ENCODE results near the gene BPIFB2.
"Not testable (repeated sequence)": the region's sequence is repeated elsewhere in the genome, so short reads cannot be mapped to it uniquely, and the experiment has no call there.

BPIFB2 gene

GRCh38 chr20:32972181-32973076, 35.1 kb upstream of the BPIFB2 start:
- H3K4me3 ChIP-seq (ENCODE audit: low read depth, low read length): no peak overlapping the region
- in situ Hi-C loops (cut with HindIII; ENCODE audit: low sequenced_read_pairs): no loop called here
- no peak for TF ChIP-seq CTCF (IDR thresholded peaks at IDR 0.05; ENCODE audit: low read depth, low read length, missing control alignments)
- no peak for DNase-seq (ENCODE audit: low read depth)

- no peak overlapping the region for H3K4me3 ChIP-seq (ENCODE audit: low read depth, low read length)
- in situ Hi-C loops (cut with HindIII; ENCODE audit: low sequenced_read_pairs): no loop called here
- DNase-seq (ENCODE audit: low read depth): no peak
- TF ChIP-seq CTCF (IDR thresholded peaks at IDR 0.05; ENCODE audit: low read depth, low read length, missing control alignments): no peak
These were observed 34.3 kb upstream of the BPIFB2 start for GRCh38 chr20:32973077-32973717.

- in situ Hi-C loops (cut with HindIII; ENCODE audit: low sequenced_read_pairs); H3K4me3 ChIP-seq (ENCODE audit: low read depth, low read length); DNase-seq (ENCODE audit: low read depth): not testable (repeated sequence)
These were observed 33.1 kb upstream of the BPIFB2 start for GRCh38 chr20:32974204-32975064.

- DNase-seq (ENCODE audit: low read depth); H3K4me3 ChIP-seq (ENCODE audit: low read depth, low read length); in situ Hi-C loops (cut with HindIII; ENCODE audit: low sequenced_read_pairs): not testable (repeated sequence)
These were observed 32.4 kb upstream of the BPIFB2 start for GRCh38 chr20:32975121-32975520.

GRCh38 chr20:32975698-32976674, 31.5 kb upstream of the BPIFB2 start:
- DNase-seq (ENCODE audit: low read depth): no peak
- TF ChIP-seq CTCF (IDR thresholded peaks at IDR 0.05; ENCODE audit: low read depth, low read length, missing control alignments): no peak
- in situ Hi-C loops (cut with HindIII; ENCODE audit: low sequenced_read_pairs): no loop called here
- H3K4me3 ChIP-seq (ENCODE audit: low read depth, low read length): no peak overlapping the region

- no peak for DNase-seq (ENCODE audit: low read depth)
- no peak for TF ChIP-seq CTCF (IDR thresholded peaks at IDR 0.05; ENCODE audit: low read depth, low read length, missing control alignments)
- no peak overlapping the region for H3K4me3 ChIP-seq (ENCODE audit: low read depth, low read length)
- in situ Hi-C loops (cut with HindIII; ENCODE audit: low sequenced_read_pairs): no loop called here
These were observed 30.8 kb upstream of the BPIFB2 start for GRCh38 chr20:32976746-32977145.
